Epithelial cell of esophagus (primary cell): ENCODE measurements around the gene CTRB1.

Experiments used
- DNase-seq: peaks from one replicate; pipeline ENCODE4 v3.0.0; 2010; ENCODE audit warnings: low read depth
- H3K4me3 ChIP-seq: 2 replicates; pipeline ENCODE4 v1.5.1; 2011; ENCODE audit warnings: mild to moderate bottlenecking, low read length, control low read depth
- TF ChIP-seq, protein P1 (sequence below): IDR thresholded peaks from 2 replicates; pipeline ENCODE4 v1.5.1; 2011; ENCODE audit warnings: low read depth, mild to moderate bottlenecking, low read length, control low read depth, inconsistent platforms; ENCODE audit not compliant: insufficient read depth; ENCODE audit errors: missing control alignments

Gene CTRB1

DNA sequence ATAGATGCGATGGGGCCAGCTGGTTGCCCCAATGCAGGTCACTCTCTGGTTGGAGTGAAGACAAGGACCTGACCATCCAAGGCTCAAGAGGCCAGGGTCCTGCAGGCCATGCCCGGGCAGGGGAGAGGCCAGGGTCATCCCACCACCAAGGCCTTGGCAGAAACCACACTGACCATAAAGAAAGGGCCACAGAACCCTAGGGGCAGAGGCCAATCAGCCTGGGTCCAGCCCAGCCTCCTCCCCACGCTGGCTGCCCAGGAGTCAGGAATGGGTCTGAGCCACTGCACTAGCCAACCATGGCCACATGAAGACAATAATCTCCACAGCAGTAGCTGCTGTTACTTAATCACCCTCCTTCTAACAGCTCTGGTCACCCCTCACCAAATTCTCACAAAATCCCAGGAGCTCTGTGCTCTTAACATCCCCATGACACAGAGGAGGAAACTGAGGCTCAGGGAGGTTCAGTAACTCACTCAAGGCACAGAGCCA lies 42.8 kb downstream of the CTRB1 start:
- DNase-seq, result no peak
- H3K4me3 ChIP-seq, result no peak overlapping the region
- TF ChIP-seq, protein P1, sequence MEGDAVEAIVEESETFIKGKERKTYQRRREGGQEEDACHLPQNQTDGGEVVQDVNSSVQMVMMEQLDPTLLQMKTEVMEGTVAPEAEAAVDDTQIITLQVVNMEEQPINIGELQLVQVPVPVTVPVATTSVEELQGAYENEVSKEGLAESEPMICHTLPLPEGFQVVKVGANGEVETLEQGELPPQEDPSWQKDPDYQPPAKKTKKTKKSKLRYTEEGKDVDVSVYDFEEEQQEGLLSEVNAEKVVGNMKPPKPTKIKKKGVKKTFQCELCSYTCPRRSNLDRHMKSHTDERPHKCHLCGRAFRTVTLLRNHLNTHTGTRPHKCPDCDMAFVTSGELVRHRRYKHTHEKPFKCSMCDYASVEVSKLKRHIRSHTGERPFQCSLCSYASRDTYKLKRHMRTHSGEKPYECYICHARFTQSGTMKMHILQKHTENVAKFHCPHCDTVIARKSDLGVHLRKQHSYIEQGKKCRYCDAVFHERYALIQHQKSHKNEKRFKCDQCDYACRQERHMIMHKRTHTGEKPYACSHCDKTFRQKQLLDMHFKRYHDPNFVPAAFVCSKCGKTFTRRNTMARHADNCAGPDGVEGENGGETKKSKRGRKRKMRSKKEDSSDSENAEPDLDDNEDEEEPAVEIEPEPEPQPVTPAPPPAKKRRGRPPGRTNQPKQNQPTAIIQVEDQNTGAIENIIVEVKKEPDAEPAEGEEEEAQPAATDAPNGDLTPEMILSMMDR, result no peak

DNA sequence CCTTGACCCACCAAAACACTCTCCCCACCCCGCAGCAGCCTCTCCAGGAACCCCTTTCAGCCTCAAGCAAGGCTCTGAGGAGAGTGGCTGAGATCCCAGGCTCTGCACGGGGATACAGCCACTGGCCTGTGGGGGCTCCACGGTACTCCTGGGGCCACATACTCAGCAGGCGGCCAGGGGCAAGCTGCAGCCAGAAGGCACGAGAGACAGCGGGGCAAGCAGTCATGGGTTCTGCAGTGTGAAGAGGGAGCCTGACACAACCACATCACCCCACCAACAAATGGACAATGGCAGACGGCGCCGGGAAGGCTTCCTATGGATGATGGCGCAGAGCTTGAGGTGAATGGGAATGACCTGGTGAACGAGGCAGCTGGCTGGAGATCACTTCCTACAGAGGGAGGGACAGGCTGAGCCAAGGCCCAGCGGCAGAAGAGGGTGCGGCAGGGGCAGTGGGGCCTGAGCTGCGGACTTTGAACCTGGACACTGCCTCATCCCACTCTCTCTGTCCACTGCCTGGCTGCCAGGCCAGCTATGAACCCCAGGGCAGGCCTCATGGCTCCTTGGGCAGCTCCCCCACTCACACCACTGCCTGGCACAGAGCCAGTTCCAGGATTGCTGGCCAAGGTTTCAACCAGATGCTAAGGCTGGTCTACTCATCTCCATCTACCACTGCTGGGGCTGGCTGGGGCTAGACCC lies 43.5 kb downstream of the CTRB1 start:
- DNase-seq, result no peak
- H3K4me3 ChIP-seq, result no peak overlapping the region

DNA sequence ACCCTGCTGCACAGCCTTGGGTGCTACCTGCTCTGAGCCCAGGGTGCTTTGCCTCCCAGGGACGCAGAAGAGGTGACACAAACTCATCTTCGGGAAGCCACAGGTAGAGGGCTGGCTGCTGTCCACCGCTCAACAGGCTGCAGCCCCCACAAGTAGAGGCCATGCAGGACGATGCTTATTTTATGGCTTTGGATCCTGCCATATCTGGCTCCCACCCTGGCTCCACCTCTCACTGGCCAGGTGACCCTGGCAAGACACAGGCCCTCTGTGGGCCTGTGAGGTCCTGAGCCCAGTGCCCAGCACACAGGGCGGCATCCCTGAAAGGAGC lies 44.0 kb downstream of the CTRB1 start:
- no peak overlapping the region for H3K4me3 ChIP-seq
- TF ChIP-seq, protein P1, result no peak
- DNase-seq, result no peak

More for the DNA sequence above, 43.5 kb downstream of the CTRB1 start:
- TF ChIP-seq, protein P1, result no peak

DNA sequence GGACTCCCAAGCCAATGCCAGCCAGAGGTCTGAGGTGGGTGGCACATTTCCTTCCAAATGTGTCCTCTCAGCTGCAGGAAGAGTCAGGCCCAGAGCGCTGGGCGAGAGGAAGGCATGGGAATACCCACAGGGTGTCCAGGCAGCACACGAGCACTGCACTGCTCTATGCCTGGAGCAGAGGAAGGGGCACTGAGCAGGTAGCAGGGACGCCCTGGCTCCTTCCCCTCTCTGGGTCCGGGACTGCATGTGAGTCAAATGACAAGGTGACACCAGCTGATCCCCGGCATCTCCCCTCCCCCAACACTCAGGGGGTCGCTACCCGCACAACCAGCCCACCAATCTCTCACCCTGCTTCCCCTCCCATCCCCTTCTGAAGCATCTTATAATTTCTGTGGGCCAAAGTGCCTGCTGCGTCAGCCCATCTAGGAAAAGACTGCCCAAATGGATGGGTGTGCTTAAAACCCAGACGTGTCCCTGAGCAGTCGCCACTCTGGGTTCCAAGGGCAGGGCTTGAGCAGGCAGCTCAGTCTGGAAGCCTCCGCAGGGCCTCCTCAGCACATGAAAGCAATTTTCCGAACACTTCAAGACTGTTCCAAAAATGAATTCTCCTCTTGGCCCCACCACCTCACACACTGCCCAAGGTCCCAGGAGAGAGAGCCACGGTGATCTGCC lies 44.6 kb downstream of the CTRB1 start:
- H3K4me3 ChIP-seq, result no peak overlapping the region
- DNase-seq, result no peak

DNA sequence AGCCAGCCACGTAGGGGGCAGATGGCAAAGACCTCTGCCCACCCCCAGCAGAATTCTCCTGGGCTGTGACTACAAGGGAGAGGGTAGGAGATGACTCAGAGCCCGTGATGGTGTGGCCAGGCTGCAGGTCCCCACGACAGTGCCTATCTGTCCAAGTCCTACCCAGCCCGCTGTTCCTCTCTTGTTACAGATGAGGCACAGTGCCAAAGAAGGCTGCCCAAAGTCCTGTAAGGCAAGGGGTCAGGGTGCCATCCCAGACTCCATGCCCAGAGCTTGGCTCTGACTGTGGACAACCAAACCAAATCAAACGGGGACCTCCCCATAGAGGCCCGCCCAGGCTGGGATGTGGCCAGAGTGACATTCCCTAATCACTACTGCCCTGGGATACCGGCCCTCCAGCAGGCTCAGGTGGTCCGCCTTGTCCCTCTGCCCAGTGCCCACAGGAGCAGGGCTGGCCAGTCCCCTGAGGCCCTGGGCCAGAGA lies 45.2 kb downstream of the CTRB1 start:
- no peak for DNase-seq
- H3K4me3 ChIP-seq, result no peak overlapping the region
- TF ChIP-seq, protein P1, result no peak

More for the DNA sequence above, 44.6 kb downstream of the CTRB1 start:
- TF ChIP-seq, protein P1, result no peak

DNA sequence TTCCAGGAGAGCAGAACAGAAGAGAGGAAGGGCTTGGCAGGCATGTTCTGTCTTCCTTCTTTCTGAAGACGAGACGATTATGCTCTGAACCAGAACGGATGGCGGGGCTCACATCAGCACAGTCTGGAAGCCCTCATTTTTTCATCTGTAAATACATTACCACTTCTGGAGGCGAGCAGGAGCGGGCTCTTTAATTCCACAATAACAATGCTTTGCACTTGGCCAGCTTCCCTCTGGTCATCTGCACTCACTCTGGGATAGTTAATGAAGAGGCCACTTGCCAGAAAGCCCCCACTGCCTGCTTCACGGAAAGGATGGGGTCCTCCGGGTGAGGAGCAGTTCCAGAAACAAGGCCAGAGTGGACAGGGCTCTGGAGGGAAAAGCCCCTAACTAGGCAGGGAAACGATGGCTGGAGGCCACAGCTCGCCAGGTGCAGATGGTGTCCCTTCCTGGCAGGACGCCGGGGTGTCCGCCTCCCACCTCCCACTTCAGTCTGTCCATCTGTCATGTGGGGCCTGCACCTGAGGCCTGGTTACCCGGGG lies 45.7 kb downstream of the CTRB1 start:
- peak overlapping the region; percentile 77 for H3K4me3 ChIP-seq
- no peak for DNase-seq
- TF ChIP-seq, protein P1, result no peak
